Measurements from ENCODE around the gene PHRF1. TPM values are rescaled to one million over a fixed set of nuclear protein-coding genes. Genes with fewer than 3 reads are reported as not detected.
A peak's percentile ranks its signal among the peaks of the same experiment; 100 is the strongest.

Gene PHRF1
- total and polyA plus RNA-seq, 12 donors = 8.7 to 62.3 (median 26.1) TPM

GRCh38 chr11:617199-617911 lies 41.1 kb downstream of the PHRF1 start:
- H3K27ac ChIP-seq = no peak overlapping the region
- H3K27me3 ChIP-seq = no peaks in the 10 kb centered on the region
- no peak overlapping the region for H3K4me3 ChIP-seq
- peak in 1 of 7 donors; percentile 20 for DNase-seq
- peaks cover 0 to 16% of the 10 kb centered on the region in 2 donors for H3K36me3 ChIP-seq (replicated peaks in 1 of 2)
- H3K4me1 ChIP-seq (replicated peaks in 1 of 2) = peaks cover 0 to 14% of the 10 kb centered on the region in 2 donors
- no peak for TF ChIP-seq CTCF (IDR thresholded peaks at IDR 0.05)
- no peak for TF ChIP-seq POLR2A (IDR thresholded peaks at IDR 0.05)
- no peaks in the 10 kb centered on the region for H3K9me3 ChIP-seq (replicated peaks in 1 of 3)
- 93 to 95% (median 93%) methylated on average over 24 to 57 of the region's 57 CpGs for WGBS, 4 donors
- intact Hi-C loops (cut with DNase I) = no loop called here

- intact Hi-C loops (cut with DNase I) = no loop called here
- Histone ChIP-seq H3K4me1 (replicated peaks in 1 of 2) (peaks cover 0 to 14% of the 10 kb centered on the region in 2 donors), H3K27ac (no peak overlapping the region), H3K27me3 (no peaks in the 10 kb centered on the region), H3K9me3 (replicated peaks in 1 of 3) (no peaks in the 10 kb centered on the region), H3K36me3 (replicated peaks in 1 of 2) (peaks cover 0 to 8% of the 10 kb centered on the region in 2 donors), H3K4me3 (no peak overlapping the region)
- 90 to 100% (median 91%) methylated on average over 5 to 25 of the region's 25 CpGs for WGBS, 4 donors
- TF ChIP-seq CTCF (IDR thresholded peaks at IDR 0.05) = no peak
- no peak for TF ChIP-seq POLR2A (IDR thresholded peaks at IDR 0.05)
- DNase-seq = peak in 1 of 7 donors; percentile 14
Observed at GRCh38 chr11:617912-618682, 41.8 kb downstream of the PHRF1 start.

- H3K27me3 ChIP-seq = no peaks in the 10 kb centered on the region
- no peaks in the 10 kb centered on the region for H3K9me3 ChIP-seq (replicated peaks in 1 of 3)
- H3K27ac ChIP-seq = no peak overlapping the region
- intact Hi-C loops (cut with DNase I) = no loop called here
- 92 to 99% (median 96%) methylated on average over 9 to 24 of the region's 24 CpGs for WGBS, 4 donors
- no peak for TF ChIP-seq POLR2A (IDR thresholded peaks at IDR 0.05)
- no peak for TF ChIP-seq CTCF (IDR thresholded peaks at IDR 0.05)
- peaks cover 0 to 13% of the 10 kb centered on the region in 2 donors for H3K4me1 ChIP-seq (replicated peaks in 1 of 2)
- H3K36me3 ChIP-seq (replicated peaks in 1 of 2) = peaks cover 0 to 6% of the 10 kb centered on the region in 2 donors
- DNase-seq = peak in 1 of 7 donors; percentile 14
- no peak overlapping the region for H3K4me3 ChIP-seq
Observed at GRCh38 chr11:618856-619627, 42.8 kb downstream of the PHRF1 start.

GRCh38 chr11:619628-620050 lies 43.4 kb downstream of the PHRF1 start:
- WGBS, 4 donors = 80 to 90% (median 83%) methylated on average over 7 to 22 of the region's 22 CpGs
- no peak overlapping the region for H3K27ac ChIP-seq
- peaks cover 0 to 11% of the 10 kb centered on the region in 2 donors for H3K4me1 ChIP-seq (replicated peaks in 1 of 2)
- intact Hi-C loops (cut with DNase I) = no loop called here
- DNase-seq = no peak
- no peak overlapping the region for H3K4me3 ChIP-seq
- H3K9me3 ChIP-seq (replicated peaks in 1 of 3) = no peaks in the 10 kb centered on the region
- TF ChIP-seq POLR2A (IDR thresholded peaks at IDR 0.05) = no peak
- no peak for TF ChIP-seq CTCF (IDR thresholded peaks at IDR 0.05)
- H3K27me3 ChIP-seq = no peaks in the 10 kb centered on the region
- peaks cover 0 to 6% of the 10 kb centered on the region in 2 donors for H3K36me3 ChIP-seq (replicated peaks in 1 of 2)

Measured in adrenal gland (tissue), 12 donors.